HG03103 (cell line): ENCODE measurements around the gene LONP2.

Experiments
- ATAC-seq: cut with Tn5 transposase; IDR thresholded peaks from one replicate; pipeline ENCODE4 v1.9.1; 2021; ENCODE audit warnings: low read depth; ENCODE audit not compliant: unreplicated experiment

LONP2 gene

GRCh38 chr16:48244080-48244862 is at the start of gene LONP2:
LONP2 (plus strand) TSS chr16:48244300; CDS start chr16:48244389, 89 bp downstream.
- peak; percentile 96 for ATAC-seq

GRCh38 chr16:48194828-48195556 is 49.1 kb upstream of the LONP2 start:
- no peak for ATAC-seq

- no peak for ATAC-seq
Observed at GRCh38 chr16:48197294-48197693, 46.8 kb upstream of the LONP2 start.

- ATAC-seq = no peak
Observed at GRCh38 chr16:48201515-48202201, 42.4 kb upstream of the LONP2 start.

- no peak for ATAC-seq
Observed at GRCh38 chr16:48203974-48204824, 39.9 kb upstream of the LONP2 start.

- ATAC-seq = no peak
Observed at GRCh38 chr16:48204825-48205151, 39.3 kb upstream of the LONP2 start.

GRCh38 chr16:48206594-48207242 is 37.4 kb upstream of the LONP2 start:
- no peak for ATAC-seq

GRCh38 chr16:48210747-48211146 is 33.4 kb upstream of the LONP2 start:
- ATAC-seq = no peak

GRCh38 chr16:48212033-48212432 is 32.1 kb upstream of the LONP2 start:
- no peak for ATAC-seq

GRCh38 chr16:48215738-48216137 is 28.4 kb upstream of the LONP2 start:
- no peak for ATAC-seq

GRCh38 chr16:48217708-48218107 is 26.4 kb upstream of the LONP2 start:
- ATAC-seq = no peak

GRCh38 chr16:48218473-48218872 is 25.6 kb upstream of the LONP2 start:
- no peak for ATAC-seq

GRCh38 chr16:48220891-48221290 is 23.2 kb upstream of the LONP2 start:
- no peak for ATAC-seq

- no peak for ATAC-seq
Observed at GRCh38 chr16:48223490-48223889, 20.6 kb upstream of the LONP2 start.

GRCh38 chr16:48225456-48225855 is 18.6 kb upstream of the LONP2 start:
- no peak for ATAC-seq

GRCh38 chr16:48231727-48232492 is 12.2 kb upstream of the LONP2 start:
- ATAC-seq = no peak

- no peak for ATAC-seq
Observed at GRCh38 chr16:48232493-48233040, 11.5 kb upstream of the LONP2 start.

- ATAC-seq = no peak
Observed at GRCh38 chr16:48234630-48235029, 9.5 kb upstream of the LONP2 start.

- ATAC-seq = no peak
Observed at GRCh38 chr16:48235058-48235555, 9.0 kb upstream of the LONP2 start.
